ENCODE data around the gene NKD2.

The NKD2 gene

GRCh38 chr5:1073239-1074102 is 64.9 kb downstream of the NKD2 start:
- no peak for TF ChIP-seq EZH2phosphoT487 (IDR thresholded peaks at IDR 0.05; ENCODE audit: borderline replicate concordance, low read length)
- TF ChIP-seq CTCF (IDR thresholded peaks at IDR 0.05; ENCODE audit: low read depth, low read length, poor library complexity, severe bottlenecking), result no peak
- H3K4me3 ChIP-seq (ENCODE audit: low read length), result no peak overlapping the region
- no peak overlapping the region for H3K4me2 ChIP-seq (ENCODE audit: low read length)
- H3K27ac ChIP-seq (ENCODE audit: low read depth, low read length), result no peak overlapping the region
- H3F3A ChIP-seq (ENCODE audit: control insufficient read depth, insufficient read depth), result no peaks in the 10 kb centered on the region
- no peaks in the 10 kb centered on the region for H3K9me3 ChIP-seq (ENCODE audit: control insufficient read depth, insufficient read depth, low read length)
- no peaks in the 10 kb centered on the region for H3K36me3 ChIP-seq (ENCODE audit: control insufficient read depth, low read length)
- H4K20me1 ChIP-seq (ENCODE audit: control insufficient read depth, insufficient read depth, low read depth, low read length), result no peaks in the 10 kb centered on the region
- H3K9me2 ChIP-seq (replicated peaks; ENCODE audit: control insufficient read depth, low read length), result no peaks in the 10 kb centered on the region
- H3K79me2 ChIP-seq (ENCODE audit: control insufficient read depth, low read length), result no peaks in the 10 kb centered on the region
- H3K4me1 ChIP-seq (ENCODE audit: control insufficient read depth, low read length), result no peaks in the 10 kb centered on the region
- no peaks in the 10 kb centered on the region for H3K27me3 ChIP-seq (ENCODE audit: control insufficient read depth, low read length)

DNA sequence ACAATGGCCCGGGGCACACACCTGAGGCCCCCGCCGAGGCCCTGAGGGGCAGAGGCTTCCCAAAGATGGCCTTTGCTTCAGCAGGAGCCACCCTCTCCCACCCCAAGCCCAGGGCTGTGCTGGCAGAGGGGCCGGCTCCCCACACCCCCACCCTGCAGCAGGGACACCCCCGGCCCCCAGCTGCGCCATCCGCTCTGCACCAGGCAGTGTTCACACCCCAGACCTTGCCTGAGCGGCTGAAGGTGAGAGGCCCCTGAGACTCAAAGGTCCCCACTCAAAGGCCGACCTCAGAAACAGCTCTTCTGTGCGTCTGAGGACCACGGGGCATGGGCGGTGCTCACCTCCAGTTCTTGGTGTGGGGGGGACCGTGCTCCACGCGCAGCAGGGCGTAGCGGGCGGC is 65.6 kb downstream of the NKD2 start:
- H3F3A ChIP-seq (ENCODE audit: control insufficient read depth, insufficient read depth), result no peaks in the 10 kb centered on the region
- no peaks in the 10 kb centered on the region for H3K79me2 ChIP-seq (ENCODE audit: control insufficient read depth, low read length)
- TF ChIP-seq EZH2phosphoT487 (IDR thresholded peaks at IDR 0.05; ENCODE audit: borderline replicate concordance, low read length), result no peak
- TF ChIP-seq CTCF (IDR thresholded peaks at IDR 0.05; ENCODE audit: low read depth, low read length, poor library complexity, severe bottlenecking), result no peak
- H3K4me1 ChIP-seq (ENCODE audit: control insufficient read depth, low read length), result no peaks in the 10 kb centered on the region
- no peak overlapping the region for H3K4me2 ChIP-seq (ENCODE audit: low read length)
- H3K27ac ChIP-seq (ENCODE audit: low read depth, low read length), result no peak overlapping the region
- H3K9me3 ChIP-seq (ENCODE audit: control insufficient read depth, insufficient read depth, low read length), result no peaks in the 10 kb centered on the region
- no peaks in the 10 kb centered on the region for H3K9me2 ChIP-seq (replicated peaks; ENCODE audit: control insufficient read depth, low read length)
- no peak overlapping the region for H3K4me3 ChIP-seq (ENCODE audit: low read length)
- no peaks in the 10 kb centered on the region for H4K20me1 ChIP-seq (ENCODE audit: control insufficient read depth, insufficient read depth, low read depth, low read length)
- H3K27me3 ChIP-seq (ENCODE audit: control insufficient read depth, low read length), result no peaks in the 10 kb centered on the region
- no peaks in the 10 kb centered on the region for H3K36me3 ChIP-seq (ENCODE audit: control insufficient read depth, low read length)

GRCh38 chr5:1074816-1075554 is 66.4 kb downstream of the NKD2 start:
- no peaks in the 10 kb centered on the region for H3K27me3 ChIP-seq (ENCODE audit: control insufficient read depth, low read length)
- no peaks in the 10 kb centered on the region for H3K9me3 ChIP-seq (ENCODE audit: control insufficient read depth, insufficient read depth, low read length)

More at GRCh38 chr5:1074816-1075554, 66.4 kb downstream of the NKD2 start:
- H3K4me3 ChIP-seq (ENCODE audit: low read length), result no peak overlapping the region
- H3K4me2 ChIP-seq (ENCODE audit: low read length), result no peak overlapping the region
- no peaks in the 10 kb centered on the region for H3K4me1 ChIP-seq (ENCODE audit: control insufficient read depth, low read length)
- H3K36me3 ChIP-seq (ENCODE audit: control insufficient read depth, low read length), result no peaks in the 10 kb centered on the region
- H3K79me2 ChIP-seq (ENCODE audit: control insufficient read depth, low read length), result no peaks in the 10 kb centered on the region
- H4K20me1 ChIP-seq (ENCODE audit: control insufficient read depth, insufficient read depth, low read depth, low read length), result no peaks in the 10 kb centered on the region
- no peak overlapping the region for H3K27ac ChIP-seq (ENCODE audit: low read depth, low read length)
- H3F3A ChIP-seq (ENCODE audit: control insufficient read depth, insufficient read depth), result no peaks in the 10 kb centered on the region
- TF ChIP-seq EZH2phosphoT487 (IDR thresholded peaks at IDR 0.05; ENCODE audit: borderline replicate concordance, low read length) (no peak), CTCF (IDR thresholded peaks at IDR 0.05; ENCODE audit: low read depth, low read length, poor library complexity, severe bottlenecking) (no peak)
- H3K9me2 ChIP-seq (replicated peaks; ENCODE audit: control insufficient read depth, low read length), result no peaks in the 10 kb centered on the region

All from DOHH2 (cell line).